ENCODE measurements around the gene SYT13. TPM values are rescaled to one million over a fixed set of nuclear protein-coding genes. Genes with fewer than 3 reads are reported as not detected.

SYT13 gene
- total RNA-seq, 1 experiment from 2014 or later: 4.3 TPM

DNA sequence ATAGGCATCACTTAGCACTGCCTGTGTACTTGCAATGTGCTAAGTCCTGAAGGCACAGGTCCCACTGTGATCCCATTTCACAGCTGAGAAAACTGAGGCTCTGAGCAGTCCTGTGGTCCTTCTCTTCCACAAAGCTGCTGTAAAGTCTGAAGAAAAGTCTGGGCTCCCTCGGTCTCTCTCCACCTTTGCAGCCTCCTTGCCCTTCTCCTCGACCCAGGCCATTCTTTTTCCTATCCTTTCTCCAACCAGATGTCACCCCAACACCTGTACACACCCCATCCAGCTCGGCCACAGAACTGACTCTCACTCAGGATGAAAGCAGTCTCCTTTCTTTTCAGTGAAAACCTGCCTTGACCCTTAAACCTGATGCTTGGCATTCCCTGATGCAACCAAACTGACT, 42.6 kb upstream of the SYT13 start:
- no peaks in the 10 kb centered on the region for H3K79me1 ChIP-seq (ENCODE audit: insufficient read depth, low read depth, low read length, poor library complexity, severe bottlenecking)
- no peak for DNase-seq
- no peak overlapping the region for H4K5ac ChIP-seq (ENCODE audit: insufficient read length, low read depth, low read length)
- no peak overlapping the region for H2AFZ ChIP-seq (ENCODE audit: low read length)
- H3K27ac ChIP-seq (ENCODE audit: insufficient read length, low read depth, low read length): no peak overlapping the region
- no peak overlapping the region for H3K14ac ChIP-seq (ENCODE audit: insufficient read depth, low read length)
- H2BK15ac ChIP-seq (ENCODE audit: low read depth, low read length): no peak overlapping the region
- H3K9ac ChIP-seq (ENCODE audit: extremely low read depth, insufficient read length, low read length): no peak overlapping the region
- H3K4me1 ChIP-seq (ENCODE audit: insufficient read depth, low read length): no peaks in the 10 kb centered on the region
- Mint-ChIP-seq H3K36me3 (ENCODE audit: insufficient read depth in 1 of 3, low read depth in 3 of 3) (no peaks in the 10 kb centered on the region), H3K4me1 (peaks cover 0 to 6% of the 10 kb centered on the region in 2 experiments; a peak in 3 of 4 replicates), H3K27me3 (ENCODE audit: low read depth) (peaks cover 36% of the 10 kb centered on the region), H3K9me3 (peaks cover 4 to 6% of the 10 kb centered on the region in 2 experiments; a peak in 4 of 5 replicates), H3K4me3 (no peak overlapping the region), H3K27ac (no peak overlapping the region)
- no peak overlapping the region for H2BK12ac ChIP-seq (ENCODE audit: insufficient read length, low read depth, low read length)
- H3K56ac ChIP-seq (ENCODE audit: insufficient read length, low read depth, low read length): no peak overlapping the region
- H4K8ac ChIP-seq (replicated peaks; ENCODE audit: insufficient read length, low read depth, low read length): no peak overlapping the region
- H3K9me3 ChIP-seq (ENCODE audit: control insufficient read depth, low read depth, low read length): no peaks in the 10 kb centered on the region
- no peak overlapping the region for H2BK20ac ChIP-seq (ENCODE audit: low read depth, low read length, poor library complexity, severe bottlenecking)
- 0 out of 2 replicates have a peak, but pooled peaks cover 3% of the 10 kb centered on the region for H3K27me3 ChIP-seq (ENCODE audit: insufficient read depth, low read length)
- H4K91ac ChIP-seq (ENCODE audit: insufficient read length, low read depth, low read length): no peak overlapping the region
- H3K23me2 ChIP-seq (ENCODE audit: insufficient read length, low read depth, low read length, poor library complexity, severe bottlenecking): no peaks in the 10 kb centered on the region
- no CpG with 5 or more reads among the region's 3 CpGs for WGBS (ENCODE audit: extremely low coverage, insufficient read length, low lambda C conversion rate)
- H2BK5ac ChIP-seq (ENCODE audit: insufficient read length, low read length): no peak overlapping the region
- no peak overlapping the region for H3K18ac ChIP-seq (ENCODE audit: insufficient read length, low read depth, low read length)
- H3K23ac ChIP-seq (ENCODE audit: insufficient read length, low read depth, low read length): no peak overlapping the region
- no peaks in the 10 kb centered on the region for H3K79me2 ChIP-seq (ENCODE audit: insufficient read depth, low read length)
- H3K4me2 ChIP-seq (ENCODE audit: insufficient read depth, insufficient read length, low read length): no peak overlapping the region
- TF ChIP-seq, protein P1, sequence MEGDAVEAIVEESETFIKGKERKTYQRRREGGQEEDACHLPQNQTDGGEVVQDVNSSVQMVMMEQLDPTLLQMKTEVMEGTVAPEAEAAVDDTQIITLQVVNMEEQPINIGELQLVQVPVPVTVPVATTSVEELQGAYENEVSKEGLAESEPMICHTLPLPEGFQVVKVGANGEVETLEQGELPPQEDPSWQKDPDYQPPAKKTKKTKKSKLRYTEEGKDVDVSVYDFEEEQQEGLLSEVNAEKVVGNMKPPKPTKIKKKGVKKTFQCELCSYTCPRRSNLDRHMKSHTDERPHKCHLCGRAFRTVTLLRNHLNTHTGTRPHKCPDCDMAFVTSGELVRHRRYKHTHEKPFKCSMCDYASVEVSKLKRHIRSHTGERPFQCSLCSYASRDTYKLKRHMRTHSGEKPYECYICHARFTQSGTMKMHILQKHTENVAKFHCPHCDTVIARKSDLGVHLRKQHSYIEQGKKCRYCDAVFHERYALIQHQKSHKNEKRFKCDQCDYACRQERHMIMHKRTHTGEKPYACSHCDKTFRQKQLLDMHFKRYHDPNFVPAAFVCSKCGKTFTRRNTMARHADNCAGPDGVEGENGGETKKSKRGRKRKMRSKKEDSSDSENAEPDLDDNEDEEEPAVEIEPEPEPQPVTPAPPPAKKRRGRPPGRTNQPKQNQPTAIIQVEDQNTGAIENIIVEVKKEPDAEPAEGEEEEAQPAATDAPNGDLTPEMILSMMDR (conservative IDR thresholded peaks at IDR 0.05): no peak
- H2BK120ac ChIP-seq (ENCODE audit: low read depth, low read length, poor library complexity, severe bottlenecking): no peak overlapping the region
- H3K4ac ChIP-seq (ENCODE audit: low read depth, low read length): no peak overlapping the region
- H4K20me1 ChIP-seq (ENCODE audit: control insufficient read depth, insufficient read depth, insufficient read length): no peaks in the 10 kb centered on the region
- no peak overlapping the region for H3T11ph ChIP-seq (ENCODE audit: low read length)
- H2AK5ac ChIP-seq (ENCODE audit: insufficient read length, low read length): no peak overlapping the region
